SK-N-SH treated with all-trans-retinoic acid at 6 μM for 48 hours (cell line): ENCODE measurements around the gene FOXN3.

Experiments
- GLIS3 ChIP-seq: fragments of 250-450 bp; sonication (Bioruptor Pico); IDR thresholded peaks from 2 replicates; pipeline ENCODE4 v1.5.0; 2020; ENCODE audit warnings: mild to moderate bottlenecking, moderate library complexity
- OSR1 ChIP-seq: fragments of 250-450 bp; sonication (Bioruptor Pico); IDR thresholded peaks from 2 replicates; pipeline ENCODE4 v1.8.0; 2022; ENCODE audit warnings: moderate library complexity, mild to moderate bottlenecking, inconsistent platforms

GRCh38 chr14:89212386-89213235 lies 204.4 kb downstream of the FOXN3 start:
- TF ChIP-seq GLIS3 (no peak), OSR1 (CRISPR knock-in tag) (no peak)
